PFSK-1 (cell line): ENCODE results near the gene ARFGAP1.

Experiments
- POLR2AphosphoS5 ChIP-seq: IDR thresholded peaks from 2 replicates; pipeline ENCODE4 v1.6.1; 2012; ENCODE audit warnings: low read depth, mild to moderate bottlenecking, control low read depth, low read length, moderate library complexity
- SIN3A ChIP-seq: IDR thresholded peaks from 2 replicates; pipeline ENCODE4 v1.6.1; 2012; ENCODE audit warnings: mild to moderate bottlenecking, low read length, moderate library complexity, borderline replicate concordance; ENCODE audit not compliant: insufficient read depth
- TAF1 ChIP-seq: IDR thresholded peaks from 2 replicates; pipeline ENCODE4 v1.6.1; 2012; ENCODE audit warnings: low read length, control low read depth, borderline replicate concordance; ENCODE audit not compliant: insufficient read depth
- TF ChIP-seq, protein P1 (sequence below), 2 experiments: IDR thresholded peaks; 2 replicates each; pipeline versions ENCODE4 v1.6.1 to v1.8.0; 2011 to 2012; ENCODE audit warnings: low read depth in 2 of 2, low read length in 2 of 2, control low read depth in 1 of 2, inconsistent platforms in 1 of 2, mild to moderate bottlenecking in 1 of 2, moderate library complexity in 1 of 2; ENCODE audit not compliant: insufficient read depth in 1 of 2

DNA sequence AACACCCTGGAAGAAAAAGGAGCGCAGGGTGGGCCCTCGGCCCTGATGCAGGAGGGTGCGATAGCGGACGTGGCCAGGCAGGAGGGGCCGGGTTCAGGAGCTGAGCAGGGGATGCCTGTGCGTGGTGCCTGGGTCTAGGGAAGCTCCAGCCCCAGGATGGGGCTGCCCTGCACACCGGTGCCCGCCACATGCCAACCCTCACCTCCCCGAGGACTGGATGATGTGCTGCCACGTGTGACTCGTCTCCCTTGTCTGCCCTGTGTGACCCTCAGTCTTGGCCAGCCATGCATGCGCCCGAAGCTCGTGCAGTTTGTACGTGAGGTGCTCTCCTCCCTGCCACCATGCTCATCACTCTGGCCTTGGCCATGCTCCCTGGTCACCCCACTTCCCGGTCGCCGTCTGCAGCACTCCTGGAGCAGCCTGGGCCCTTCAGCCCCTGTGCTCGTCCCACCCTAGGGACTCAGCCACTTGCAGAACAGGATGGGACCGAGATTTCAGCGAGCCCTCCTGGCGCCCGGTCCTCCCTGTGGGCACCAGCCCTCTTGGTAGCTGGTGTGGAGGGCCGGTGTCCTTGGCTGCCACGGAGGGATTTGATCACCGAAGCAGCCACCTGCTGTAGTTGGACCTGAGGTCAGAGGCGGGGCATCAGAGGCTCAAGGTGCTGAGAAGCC, 16.1 kb downstream of the ARFGAP1 start:
- TF ChIP-seq SIN3A (no peak), POLR2AphosphoS5 (no peak), TAF1 (no peak)
- TF ChIP-seq, protein P1, sequence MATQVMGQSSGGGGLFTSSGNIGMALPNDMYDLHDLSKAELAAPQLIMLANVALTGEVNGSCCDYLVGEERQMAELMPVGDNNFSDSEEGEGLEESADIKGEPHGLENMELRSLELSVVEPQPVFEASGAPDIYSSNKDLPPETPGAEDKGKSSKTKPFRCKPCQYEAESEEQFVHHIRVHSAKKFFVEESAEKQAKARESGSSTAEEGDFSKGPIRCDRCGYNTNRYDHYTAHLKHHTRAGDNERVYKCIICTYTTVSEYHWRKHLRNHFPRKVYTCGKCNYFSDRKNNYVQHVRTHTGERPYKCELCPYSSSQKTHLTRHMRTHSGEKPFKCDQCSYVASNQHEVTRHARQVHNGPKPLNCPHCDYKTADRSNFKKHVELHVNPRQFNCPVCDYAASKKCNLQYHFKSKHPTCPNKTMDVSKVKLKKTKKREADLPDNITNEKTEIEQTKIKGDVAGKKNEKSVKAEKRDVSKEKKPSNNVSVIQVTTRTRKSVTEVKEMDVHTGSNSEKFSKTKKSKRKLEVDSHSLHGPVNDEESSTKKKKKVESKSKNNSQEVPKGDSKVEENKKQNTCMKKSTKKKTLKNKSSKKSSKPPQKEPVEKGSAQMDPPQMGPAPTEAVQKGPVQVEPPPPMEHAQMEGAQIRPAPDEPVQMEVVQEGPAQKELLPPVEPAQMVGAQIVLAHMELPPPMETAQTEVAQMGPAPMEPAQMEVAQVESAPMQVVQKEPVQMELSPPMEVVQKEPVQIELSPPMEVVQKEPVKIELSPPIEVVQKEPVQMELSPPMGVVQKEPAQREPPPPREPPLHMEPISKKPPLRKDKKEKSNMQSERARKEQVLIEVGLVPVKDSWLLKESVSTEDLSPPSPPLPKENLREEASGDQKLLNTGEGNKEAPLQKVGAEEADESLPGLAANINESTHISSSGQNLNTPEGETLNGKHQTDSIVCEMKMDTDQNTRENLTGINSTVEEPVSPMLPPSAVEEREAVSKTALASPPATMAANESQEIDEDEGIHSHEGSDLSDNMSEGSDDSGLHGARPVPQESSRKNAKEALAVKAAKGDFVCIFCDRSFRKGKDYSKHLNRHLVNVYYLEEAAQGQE (IDR thresholded peaks at IDR 0.05; ENCODE audit: insufficient read depth in 1 of 2, low read depth in 2 of 2, low read length in 2 of 2): no peak
